WTC11 (cell line): ENCODE results near the gene DYNLL1. TPM values are rescaled to one million over a fixed set of nuclear protein-coding genes. Genes with fewer than 3 reads are reported as not detected.

Experiments
- ATAC-seq: fragments of 200-7000 bp; cut with Tn5 transposase; 2 replicates; pipeline ENCODE4 v1.10.0; 2021; ENCODE audit warnings: mild to moderate bottlenecking, moderate library complexity
- CTCF ChIA-PET: fragments of 300-600 bp; sonication (Branson Sonifier 250); formaldehyde crosslinking; loops from one replicate; lab custom pipeline; 2021; ENCODE audit warnings: antibody characterized with exemption; lab: Charles Lee
- POLR2A ChIA-PET: fragments of 350-600 bp; sonication (Branson Sonifier 250); formaldehyde crosslinking; loops from one replicate; lab custom pipeline; 2021; ENCODE audit warnings: antibody characterized with exemption; lab: Charles Lee
- DNase-seq: peaks from one replicate; pipeline ENCODE4 v3.0.0; 2021; ENCODE audit warnings: low spot score
- H3K27ac Mint-ChIP-seq: 2 replicates; pipeline ENCODE4 v1.8.0; 2021; ENCODE audit warnings: mixed read lengths
- H3K27me3 Mint-ChIP-seq: 2 replicates; pipeline ENCODE4 v1.8.0; 2021; ENCODE audit warnings: low read depth, mild to moderate bottlenecking, moderate library complexity, mixed read lengths
- H3K36me3 Mint-ChIP-seq: 2 replicates; pipeline ENCODE4 v1.8.0; 2021; ENCODE audit warnings: mixed read lengths
- H3K4me1 Mint-ChIP-seq: 2 replicates; pipeline ENCODE4 v1.8.0; 2022; ENCODE audit warnings: mixed read lengths
- H3K4me3 Mint-ChIP-seq: 2 replicates; pipeline ENCODE4 v1.8.0; 2021; ENCODE audit warnings: mild to moderate bottlenecking, moderate library complexity, mixed read lengths
- H3K9me3 Mint-ChIP-seq: 2 replicates; pipeline ENCODE4 v1.8.0; 2021; ENCODE audit warnings: mixed read lengths
- CBFB ChIP-seq: sonication (generic); formaldehyde crosslinking; IDR thresholded peaks from 2 replicates; pipeline ENCODE4 v1.8.1; 2022; ENCODE audit warnings: mild to moderate bottlenecking, low read depth, missing genetic modification reagents
- ELF4 ChIP-seq: sonication (generic); formaldehyde crosslinking; IDR thresholded peaks from 2 replicates; pipeline ENCODE4 v1.8.1; 2022; ENCODE audit warnings: low read depth, mild to moderate bottlenecking, moderate library complexity, missing genetic modification reagents
- EMX1 ChIP-seq: fragments of 250-450 bp; sonication (Bioruptor Pico); IDR thresholded peaks from 2 replicates; pipeline ENCODE4 v1.8.0; 2021; ENCODE audit warnings: mild to moderate bottlenecking
- GRHL2 ChIP-seq: fragments of 250-450 bp; sonication (Bioruptor Pico); IDR thresholded peaks from 2 replicates; pipeline ENCODE4 v1.8.0; 2022; ENCODE audit warnings: mild to moderate bottlenecking, moderate library complexity; ENCODE audit not compliant: insufficient replicate concordance, severe bottlenecking
- GTF2I ChIP-seq: fragments of 250-450 bp; sonication (Bioruptor Pico); conservative IDR thresholded peaks from 2 replicates; pipeline ENCODE4 v1.4.0; 2021; ENCODE audit warnings: mild to moderate bottlenecking
- HMGA2 ChIP-seq: fragments of 250-450 bp; sonication (Bioruptor Pico); IDR thresholded peaks from 2 replicates; pipeline ENCODE4 v1.4.0; 2021; ENCODE audit warnings: mild to moderate bottlenecking, moderate library complexity
- IRF2 ChIP-seq: sonication (generic); formaldehyde crosslinking; IDR thresholded peaks from 2 replicates; pipeline ENCODE4 v1.8.0; 2022; ENCODE audit warnings: low read depth, missing genetic modification reagents, borderline replicate concordance
- KAT7 ChIP-seq: sonication (generic); formaldehyde crosslinking; IDR thresholded peaks from 2 replicates; pipeline ENCODE4 v1.8.1; 2023; ENCODE audit warnings: missing genetic modification reagents, mild to moderate bottlenecking, borderline replicate concordance
- NFATC4 ChIP-seq: fragments of 250-450 bp; sonication (Bioruptor Pico); IDR thresholded peaks from 2 replicates; pipeline ENCODE4 v1.9.0; 2021; ENCODE audit warnings: mild to moderate bottlenecking
- SP1 ChIP-seq: sonication (generic); formaldehyde crosslinking; conservative IDR thresholded peaks from 2 replicates; pipeline ENCODE4 v1.8.1; 2022; ENCODE audit warnings: missing genetic modification reagents
- TEAD1 ChIP-seq: sonication (generic); formaldehyde crosslinking; IDR thresholded peaks from 2 replicates; pipeline ENCODE4 v1.8.0; 2022; ENCODE audit warnings: mild to moderate bottlenecking, missing genetic modification reagents
- ZNF219 ChIP-seq: sonication (generic); formaldehyde crosslinking; IDR thresholded peaks from 2 replicates; pipeline ENCODE4 v1.8.0; 2023; ENCODE audit warnings: missing genetic modification reagents, mild to moderate bottlenecking, borderline replicate concordance
- ZNF423 ChIP-seq: fragments of 250-450 bp; sonication (Bioruptor Pico); IDR thresholded peaks from 2 replicates; pipeline ENCODE4 v2.1.2; 2022; ENCODE audit warnings: mild to moderate bottlenecking, moderate library complexity
- ZNF671 ChIP-seq: fragments of 250-450 bp; sonication (Bioruptor Pico); IDR thresholded peaks from 2 replicates; pipeline ENCODE4 v1.8.0; 2021; ENCODE audit warnings: mild to moderate bottlenecking
- total RNA-seq: library from RNA; stranded (reverse); gene quantifications from 3 replicates; pipeline ENCODE4 v1.2.3, GENCODE V29; 2021
- TF ChIP-seq, protein P1 (sequence below): sonication (generic); formaldehyde crosslinking; IDR thresholded peaks from 2 replicates; pipeline ENCODE4 v1.8.0; 2022; ENCODE audit warnings: mild to moderate bottlenecking, missing genetic modification reagents
- TF ChIP-seq, protein P2 (sequence below): sonication (generic); formaldehyde crosslinking; IDR thresholded peaks from 2 replicates; pipeline ENCODE4 v1.8.0; 2022; ENCODE audit warnings: mild to moderate bottlenecking, missing genetic modification reagents
- TF ChIP-seq, protein P3 (sequence below): fragments of 250-450 bp; sonication (Bioruptor Pico); IDR thresholded peaks from 2 replicates; pipeline ENCODE4 v1.9.0; 2021; ENCODE audit warnings: mild to moderate bottlenecking
- TF ChIP-seq, protein P4 (sequence below): fragments of 250-450 bp; sonication (Bioruptor Pico); conservative IDR thresholded peaks from 2 replicates; pipeline ENCODE4 v1.9.0; 2021; ENCODE audit warnings: mild to moderate bottlenecking
- TF ChIP-seq, protein P5 (sequence below): sonication (generic); formaldehyde crosslinking; IDR thresholded peaks from 2 replicates; pipeline ENCODE4 v1.8.1; 2022; ENCODE audit warnings: mild to moderate bottlenecking, missing genetic modification reagents, moderate library complexity, borderline replicate concordance
- TF ChIP-seq, protein P6 (sequence below): sonication (generic); formaldehyde crosslinking; IDR thresholded peaks from 2 replicates; pipeline ENCODE4 v1.8.1; 2023; ENCODE audit warnings: mild to moderate bottlenecking, missing genetic modification reagents
- TF ChIP-seq, protein P7 (sequence below): fragments of 250-450 bp; sonication (Bioruptor Pico); IDR thresholded peaks from 2 replicates; pipeline ENCODE4 v1.9.0; 2021; ENCODE audit warnings: mild to moderate bottlenecking

The DYNLL1 gene
- total RNA-seq, 1 experiment from 2014 or later: 327 TPM

DNA sequence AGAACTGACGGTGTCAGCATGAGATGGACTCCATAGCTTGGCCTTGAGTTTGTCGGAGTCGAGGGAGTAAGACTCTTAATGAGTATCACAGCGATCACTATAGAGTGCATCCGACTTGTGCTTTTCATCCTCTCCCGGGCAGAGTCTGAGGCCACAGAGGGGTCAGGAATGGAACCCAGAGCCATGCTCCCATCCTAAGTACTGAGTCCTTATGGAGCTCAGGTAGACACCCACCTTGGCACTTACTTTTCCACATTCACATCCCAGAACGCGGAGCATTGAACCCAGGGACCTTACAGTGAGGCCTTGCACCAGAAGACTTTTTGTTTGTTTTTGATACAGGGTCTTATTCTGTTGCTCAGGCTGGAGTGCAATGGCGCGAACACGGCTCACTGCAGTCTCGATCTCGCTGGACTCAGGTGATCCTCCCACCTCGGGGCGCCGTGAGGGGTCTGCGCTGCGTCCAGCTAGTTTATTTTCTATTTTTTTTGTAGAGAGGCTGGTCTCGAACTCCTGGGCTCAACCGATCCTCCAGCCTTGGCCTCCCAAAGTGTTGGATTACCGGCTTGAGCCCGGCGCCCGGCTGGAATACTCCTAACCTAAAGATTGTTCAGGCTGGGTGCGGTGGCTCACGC lies 25.6 kb upstream of the DYNLL1 start:
- CTCF ChIA-PET: interaction anchor here (0.7 to 3.4 kb wide), 28 partner anchors 9 to 242 kb away, joined by 3 to 22 read pairs (median 4); partner anchors contain the start of genes COQ5, COX6A1, DYNLL1 and PLA2G1B
- POLR2A ChIA-PET: interaction anchor here (0.6 to 2.7 kb wide), 3 partner anchors 26 to 111 kb away, joined by 3 to 9 read pairs (median 4); partner anchors contain the start of genes DYNLL1 and POP5
- ATAC-seq: peak; percentile 31
- Mint-ChIP-seq H3K9me3 (no peaks in the 10 kb centered on the region), H3K4me3 (peak overlapping the region; percentile 87), H3K36me3 (peaks cover 15% of the 10 kb centered on the region), H3K27ac (peak overlapping the region; percentile 92), H3K27me3 (no peaks in the 10 kb centered on the region), H3K4me1 (peaks cover 33% of the 10 kb centered on the region)
- peak; percentile 16 for DNase-seq
- no peak for TF ChIP-seq ZNF671
- TF ChIP-seq, protein P1, sequence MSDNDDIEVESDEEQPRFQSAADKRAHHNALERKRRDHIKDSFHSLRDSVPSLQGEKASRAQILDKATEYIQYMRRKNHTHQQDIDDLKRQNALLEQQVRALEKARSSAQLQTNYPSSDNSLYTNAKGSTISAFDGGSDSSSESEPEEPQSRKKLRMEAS (CRISPR knock-in tag): 0 out of 2 replicates have a peak, but pooled peaks have one; percentile 2

DNA sequence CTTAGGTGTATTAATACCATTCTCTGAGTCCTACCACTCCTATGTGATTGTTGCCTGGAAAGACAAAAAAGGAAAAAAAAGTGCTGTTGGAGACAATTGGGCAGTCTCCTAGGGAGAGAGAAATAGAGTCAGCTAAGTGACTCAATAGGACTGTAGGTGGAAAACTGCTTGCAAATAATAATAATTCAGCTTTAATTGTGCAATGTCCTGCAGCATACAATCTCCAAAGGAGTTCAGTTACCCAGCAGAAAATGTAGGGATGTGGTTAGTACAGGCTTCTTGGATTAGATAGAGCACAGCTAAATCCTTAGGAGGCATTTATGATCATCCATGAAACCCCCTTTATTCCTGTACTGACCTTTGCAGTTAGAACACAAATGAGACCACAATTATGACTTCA lies 23.4 kb upstream of the DYNLL1 start:
- H3K4me3 Mint-ChIP-seq: no peak overlapping the region
- H3K36me3 Mint-ChIP-seq: peaks cover 1% of the 10 kb centered on the region; the same call in 1 of the 2 replicates
- ChIA-PET POLR2A (no interaction called here), CTCF (no interaction called here)
- H3K27me3 Mint-ChIP-seq: no peaks in the 10 kb centered on the region
- no peak for TF ChIP-seq SP1 (CRISPR knock-in tag)
- no peak for TF ChIP-seq HMGA2 (CRISPR knock-in tag)
- TF ChIP-seq, protein P2, sequence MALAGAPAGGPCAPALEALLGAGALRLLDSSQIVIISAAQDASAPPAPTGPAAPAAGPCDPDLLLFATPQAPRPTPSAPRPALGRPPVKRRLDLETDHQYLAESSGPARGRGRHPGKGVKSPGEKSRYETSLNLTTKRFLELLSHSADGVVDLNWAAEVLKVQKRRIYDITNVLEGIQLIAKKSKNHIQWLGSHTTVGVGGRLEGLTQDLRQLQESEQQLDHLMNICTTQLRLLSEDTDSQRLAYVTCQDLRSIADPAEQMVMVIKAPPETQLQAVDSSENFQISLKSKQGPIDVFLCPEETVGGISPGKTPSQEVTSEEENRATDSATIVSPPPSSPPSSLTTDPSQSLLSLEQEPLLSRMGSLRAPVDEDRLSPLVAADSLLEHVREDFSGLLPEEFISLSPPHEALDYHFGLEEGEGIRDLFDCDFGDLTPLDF (CRISPR knock-in tag): no peak
- TF ChIP-seq ELF4: no peak
- no peak for TF ChIP-seq KAT7 (CRISPR knock-in tag)
- TF ChIP-seq, protein P3, sequence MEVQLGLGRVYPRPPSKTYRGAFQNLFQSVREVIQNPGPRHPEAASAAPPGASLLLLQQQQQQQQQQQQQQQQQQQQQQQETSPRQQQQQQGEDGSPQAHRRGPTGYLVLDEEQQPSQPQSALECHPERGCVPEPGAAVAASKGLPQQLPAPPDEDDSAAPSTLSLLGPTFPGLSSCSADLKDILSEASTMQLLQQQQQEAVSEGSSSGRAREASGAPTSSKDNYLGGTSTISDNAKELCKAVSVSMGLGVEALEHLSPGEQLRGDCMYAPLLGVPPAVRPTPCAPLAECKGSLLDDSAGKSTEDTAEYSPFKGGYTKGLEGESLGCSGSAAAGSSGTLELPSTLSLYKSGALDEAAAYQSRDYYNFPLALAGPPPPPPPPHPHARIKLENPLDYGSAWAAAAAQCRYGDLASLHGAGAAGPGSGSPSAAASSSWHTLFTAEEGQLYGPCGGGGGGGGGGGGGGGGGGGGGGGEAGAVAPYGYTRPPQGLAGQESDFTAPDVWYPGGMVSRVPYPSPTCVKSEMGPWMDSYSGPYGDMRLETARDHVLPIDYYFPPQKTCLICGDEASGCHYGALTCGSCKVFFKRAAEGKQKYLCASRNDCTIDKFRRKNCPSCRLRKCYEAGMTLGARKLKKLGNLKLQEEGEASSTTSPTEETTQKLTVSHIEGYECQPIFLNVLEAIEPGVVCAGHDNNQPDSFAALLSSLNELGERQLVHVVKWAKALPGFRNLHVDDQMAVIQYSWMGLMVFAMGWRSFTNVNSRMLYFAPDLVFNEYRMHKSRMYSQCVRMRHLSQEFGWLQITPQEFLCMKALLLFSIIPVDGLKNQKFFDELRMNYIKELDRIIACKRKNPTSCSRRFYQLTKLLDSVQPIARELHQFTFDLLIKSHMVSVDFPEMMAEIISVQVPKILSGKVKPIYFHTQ (CRISPR knock-in tag): no peak
- TF ChIP-seq NFATC4 (CRISPR knock-in tag): no peak
- TF ChIP-seq, protein P4, sequence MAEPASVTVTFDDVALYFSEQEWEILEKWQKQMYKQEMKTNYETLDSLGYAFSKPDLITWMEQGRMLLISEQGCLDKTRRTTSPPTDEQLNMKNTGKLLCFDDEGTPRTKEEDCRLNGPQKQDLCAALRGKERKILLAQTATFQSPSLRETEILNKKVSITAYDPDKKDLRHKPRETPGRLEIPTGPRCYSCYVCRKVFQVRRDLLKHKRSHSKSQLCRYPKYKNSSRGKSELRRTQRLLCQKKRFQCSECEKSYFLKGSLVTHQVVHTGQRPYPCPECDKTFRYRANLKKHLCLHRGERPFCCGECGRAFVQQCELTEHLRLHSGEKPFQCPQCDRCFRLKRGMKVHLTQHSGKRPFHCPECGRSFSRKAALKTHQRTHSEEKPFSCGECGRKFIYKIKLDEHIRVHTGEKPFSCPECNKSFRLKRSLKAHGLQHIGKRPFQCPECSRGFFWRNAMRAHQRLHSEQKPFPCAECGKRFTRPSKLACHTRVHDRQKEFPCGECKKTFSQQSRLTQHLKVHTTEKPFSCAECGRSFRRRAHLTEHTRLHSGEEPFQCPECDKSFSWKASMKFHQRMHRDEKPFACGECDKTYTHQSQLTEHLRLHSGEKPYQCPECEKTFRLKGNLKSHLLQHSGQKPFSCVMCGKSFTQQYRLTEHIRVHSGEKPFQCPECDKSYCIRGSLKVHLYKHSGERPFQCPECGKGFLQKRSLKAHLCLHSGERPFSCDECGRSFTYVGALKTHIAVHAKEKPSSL (CRISPR knock-in tag): no peak
- no peak for TF ChIP-seq GTF2I
- TF ChIP-seq GRHL2 (CRISPR knock-in tag): no peak
- TF ChIP-seq IRF2 (CRISPR knock-in tag): no peak
- TF ChIP-seq, protein P5, sequence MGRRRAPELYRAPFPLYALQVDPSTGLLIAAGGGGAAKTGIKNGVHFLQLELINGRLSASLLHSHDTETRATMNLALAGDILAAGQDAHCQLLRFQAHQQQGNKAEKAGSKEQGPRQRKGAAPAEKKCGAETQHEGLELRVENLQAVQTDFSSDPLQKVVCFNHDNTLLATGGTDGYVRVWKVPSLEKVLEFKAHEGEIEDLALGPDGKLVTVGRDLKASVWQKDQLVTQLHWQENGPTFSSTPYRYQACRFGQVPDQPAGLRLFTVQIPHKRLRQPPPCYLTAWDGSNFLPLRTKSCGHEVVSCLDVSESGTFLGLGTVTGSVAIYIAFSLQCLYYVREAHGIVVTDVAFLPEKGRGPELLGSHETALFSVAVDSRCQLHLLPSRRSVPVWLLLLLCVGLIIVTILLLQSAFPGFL (CRISPR knock-in tag): no peak
- TF ChIP-seq ZNF219: no peak
- TF ChIP-seq EMX1 (CRISPR knock-in tag): no peak
- no peak for TF ChIP-seq TEAD1 (CRISPR knock-in tag)
- TF ChIP-seq ZNF423 (CRISPR knock-in tag): no peak
- TF ChIP-seq, protein P6, sequence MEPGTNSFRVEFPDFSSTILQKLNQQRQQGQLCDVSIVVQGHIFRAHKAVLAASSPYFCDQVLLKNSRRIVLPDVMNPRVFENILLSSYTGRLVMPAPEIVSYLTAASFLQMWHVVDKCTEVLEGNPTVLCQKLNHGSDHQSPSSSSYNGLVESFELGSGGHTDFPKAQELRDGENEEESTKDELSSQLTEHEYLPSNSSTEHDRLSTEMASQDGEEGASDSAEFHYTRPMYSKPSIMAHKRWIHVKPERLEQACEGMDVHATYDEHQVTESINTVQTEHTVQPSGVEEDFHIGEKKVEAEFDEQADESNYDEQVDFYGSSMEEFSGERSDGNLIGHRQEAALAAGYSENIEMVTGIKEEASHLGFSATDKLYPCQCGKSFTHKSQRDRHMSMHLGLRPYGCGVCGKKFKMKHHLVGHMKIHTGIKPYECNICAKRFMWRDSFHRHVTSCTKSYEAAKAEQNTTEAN: no peak
- no peak for TF ChIP-seq CBFB (CRISPR knock-in tag)
- TF ChIP-seq, protein P7, sequence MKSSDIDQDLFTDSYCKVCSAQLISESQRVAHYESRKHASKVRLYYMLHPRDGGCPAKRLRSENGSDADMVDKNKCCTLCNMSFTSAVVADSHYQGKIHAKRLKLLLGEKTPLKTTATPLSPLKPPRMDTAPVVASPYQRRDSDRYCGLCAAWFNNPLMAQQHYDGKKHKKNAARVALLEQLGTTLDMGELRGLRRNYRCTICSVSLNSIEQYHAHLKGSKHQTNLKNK (CRISPR knock-in tag): no peak
- DNase-seq (no peak), ATAC-seq (no peak)
- H3K27ac Mint-ChIP-seq: no peak overlapping the region
- peaks cover 22% of the 10 kb centered on the region for H3K4me1 Mint-ChIP-seq
- H3K9me3 Mint-ChIP-seq: no peaks in the 10 kb centered on the region
